Subcutaneous adipose tissue (tissue), 4 donors: ENCODE measurements around the gene ERGIC1. TPM values are rescaled to one million over a fixed set of nuclear protein-coding genes. Genes with fewer than 3 reads are reported as not detected.

Source experiments
- CTCF ChIP-seq: fragments of 450-650 bp; IDR thresholded peaks from one replicate; pipeline ENCODE4 v1.5.1; 2016; ENCODE audit warnings: low read depth, mild to moderate bottlenecking, control low read depth, antibody characterized with exemption, moderate library complexity
- total RNA-seq, 4 donors: library from RNA; depleted of rRNA; stranded (reverse); fragments of >200 nt; gene quantifications; one replicate each; pipeline ENCODE4 v1.1.0, GENCODE V29; 2016

Gene ERGIC1
- total RNA-seq, 4 donors from 2014 or later, result 94.0 to 165 (median 126) TPM

GRCh38 chr5:172886476-172886875 is 52.4 kb downstream of the ERGIC1 start:
- no peak for TF ChIP-seq CTCF

- TF ChIP-seq CTCF, result no peak
Observed at GRCh38 chr5:172886974-172887501, 53.0 kb downstream of the ERGIC1 start.

GRCh38 chr5:172887692-172888091 is 53.6 kb downstream of the ERGIC1 start:
- TF ChIP-seq CTCF, result no peak

GRCh38 chr5:172890659-172891058 is 56.6 kb downstream of the ERGIC1 start:
- no peak for TF ChIP-seq CTCF

- TF ChIP-seq CTCF, result no peak
Observed at GRCh38 chr5:172891716-172892421, 57.8 kb downstream of the ERGIC1 start.

- TF ChIP-seq CTCF, result no peak
Observed at GRCh38 chr5:172892713-172893112, 58.7 kb downstream of the ERGIC1 start.

- no peak for TF ChIP-seq CTCF
Observed at GRCh38 chr5:172894767-172895388, 60.8 kb downstream of the ERGIC1 start.
